GM21619 (cell line): ENCODE measurements around the gene CAPZA1.
"Not testable (repeated sequence)": the region's sequence is repeated elsewhere in the genome, so short reads cannot be mapped to it uniquely, and the experiment has no call there.

ENCODE experiments used
- ATAC-seq: cut with Tn5 transposase; IDR thresholded peaks from one replicate; pipeline ENCODE4 v1.9.1; 2021; ENCODE audit not compliant: unreplicated experiment

The CAPZA1 gene

DNA sequence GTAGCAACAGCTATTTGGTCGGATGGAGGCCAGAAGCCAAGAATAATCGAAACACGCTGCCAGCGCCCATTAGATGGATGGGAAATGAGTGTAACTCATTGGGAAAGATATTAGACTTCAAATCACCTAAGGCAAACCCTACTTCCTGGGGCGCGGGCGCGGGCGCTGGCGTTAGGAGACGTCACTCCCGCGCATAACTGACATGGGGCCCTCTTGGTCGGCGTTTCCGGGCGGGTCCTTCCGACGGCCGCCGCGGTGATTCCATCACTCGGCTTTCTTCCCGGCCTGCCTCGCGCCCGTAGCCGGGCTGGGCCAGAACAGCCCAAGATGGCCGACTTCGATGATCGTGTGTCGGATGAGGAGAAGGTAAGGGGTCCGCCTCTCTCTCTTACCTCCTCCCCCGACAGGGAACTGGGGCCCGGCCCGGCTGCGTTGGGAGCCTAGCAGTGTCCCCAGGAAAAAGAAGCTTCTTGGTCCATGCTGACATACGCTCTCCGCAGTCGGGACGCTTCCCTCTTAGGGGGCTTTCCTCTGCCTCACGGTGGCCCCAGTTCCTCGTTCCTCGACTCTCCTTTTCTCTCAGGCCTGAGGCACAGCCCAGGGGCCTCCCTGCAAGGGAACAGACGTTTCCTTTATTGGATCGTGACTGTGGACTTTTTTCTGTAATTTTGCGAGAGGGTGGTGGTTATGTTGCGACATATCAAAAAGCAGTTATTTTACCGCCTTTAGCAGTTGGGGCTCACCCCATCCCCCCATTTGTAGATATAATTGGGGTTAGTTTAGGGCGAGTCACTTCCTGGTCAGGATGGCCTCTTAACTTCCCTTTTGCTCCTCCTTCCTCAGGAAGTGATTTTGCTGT lies at the start of gene CAPZA1:
Gene CAPZA1, plus strand, starts transcription at position 315 of the 859 bp plus-strand sequence. Its CDS starts 13 bp downstream, at position 328.
- ATAC-seq: peak; percentile 83

DNA sequence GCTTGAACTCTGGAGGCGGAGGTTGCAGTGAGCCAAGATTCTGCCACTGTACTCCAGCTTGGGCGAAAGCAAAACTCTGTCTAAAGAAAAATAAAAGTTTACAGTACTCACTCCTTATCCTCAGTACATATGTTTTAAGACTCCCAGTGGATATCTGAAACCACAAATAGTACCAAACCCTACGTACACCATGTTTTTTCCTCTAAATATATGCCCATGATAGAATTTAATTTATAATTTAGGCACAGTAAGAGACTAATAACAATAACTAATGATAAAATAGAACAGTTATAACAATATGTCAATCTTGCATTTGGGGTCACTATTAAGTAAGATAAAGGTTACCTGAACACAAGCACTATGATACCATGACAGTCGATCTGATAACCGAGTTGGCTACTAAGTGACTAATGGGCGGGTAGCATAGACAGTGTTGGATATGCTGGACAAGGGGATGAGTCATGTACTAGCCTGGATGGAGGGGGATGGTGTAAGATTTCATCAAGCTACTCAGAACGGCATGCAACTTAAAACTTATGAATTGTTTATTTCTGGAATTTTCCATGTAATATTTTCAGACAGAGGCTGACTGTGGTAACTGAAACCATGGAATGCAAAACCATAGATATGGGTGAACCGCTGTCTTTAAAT lies 44.4 kb upstream of the CAPZA1 start:
- no peak for ATAC-seq

DNA sequence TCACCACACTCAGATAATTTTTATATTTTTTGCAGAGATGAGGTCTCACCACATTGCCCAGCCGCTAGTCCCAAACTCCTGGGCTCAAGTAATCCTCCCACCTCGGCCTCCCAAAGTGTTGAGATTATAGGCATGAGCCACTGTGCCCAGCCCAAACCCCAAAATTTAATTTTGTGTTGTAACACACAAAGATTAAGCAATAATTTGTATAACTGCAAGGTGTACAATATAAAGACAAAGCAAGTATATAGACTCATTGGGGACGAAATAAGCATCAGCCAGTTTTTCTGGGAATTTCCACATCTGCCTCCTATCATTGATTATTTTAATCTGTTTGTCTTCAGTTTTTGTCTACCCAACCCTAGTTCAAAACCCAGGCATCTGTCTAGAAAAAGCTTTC lies 43.4 kb upstream of the CAPZA1 start:
- ATAC-seq: no peak

DNA sequence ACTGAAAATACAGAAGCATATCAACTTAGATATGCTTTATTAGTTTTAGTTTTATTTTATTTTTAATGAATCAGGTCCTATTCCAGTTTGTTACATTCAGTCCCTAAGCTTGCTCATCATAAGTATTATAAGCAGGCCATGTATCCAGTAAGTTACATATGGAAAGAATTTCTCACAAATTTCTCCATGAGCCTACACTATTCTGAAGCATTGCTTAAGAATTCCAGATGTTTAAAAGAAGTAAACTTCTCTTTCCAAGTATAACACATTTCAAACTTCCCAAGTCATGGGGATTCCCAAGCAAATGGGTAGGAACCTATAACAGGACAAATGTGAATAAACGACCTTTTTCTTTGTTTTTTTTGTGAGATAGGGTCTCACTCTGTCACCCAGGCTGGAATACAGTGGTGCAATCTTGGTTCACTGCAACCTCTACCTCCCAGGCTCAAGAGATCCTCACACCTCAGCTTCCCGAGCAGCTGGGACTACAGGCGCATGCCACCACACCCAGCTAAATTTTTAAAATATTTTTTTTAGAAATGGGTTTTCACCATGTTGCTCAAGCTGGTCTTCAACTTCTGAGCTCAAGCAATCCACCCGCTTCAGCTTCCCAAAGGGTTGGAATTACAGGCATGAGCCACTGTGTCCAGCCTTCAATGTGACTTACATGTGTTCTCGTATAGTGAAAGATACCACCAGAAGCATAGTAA lies 39.7 kb upstream of the CAPZA1 start:
- no peak for ATAC-seq

DNA sequence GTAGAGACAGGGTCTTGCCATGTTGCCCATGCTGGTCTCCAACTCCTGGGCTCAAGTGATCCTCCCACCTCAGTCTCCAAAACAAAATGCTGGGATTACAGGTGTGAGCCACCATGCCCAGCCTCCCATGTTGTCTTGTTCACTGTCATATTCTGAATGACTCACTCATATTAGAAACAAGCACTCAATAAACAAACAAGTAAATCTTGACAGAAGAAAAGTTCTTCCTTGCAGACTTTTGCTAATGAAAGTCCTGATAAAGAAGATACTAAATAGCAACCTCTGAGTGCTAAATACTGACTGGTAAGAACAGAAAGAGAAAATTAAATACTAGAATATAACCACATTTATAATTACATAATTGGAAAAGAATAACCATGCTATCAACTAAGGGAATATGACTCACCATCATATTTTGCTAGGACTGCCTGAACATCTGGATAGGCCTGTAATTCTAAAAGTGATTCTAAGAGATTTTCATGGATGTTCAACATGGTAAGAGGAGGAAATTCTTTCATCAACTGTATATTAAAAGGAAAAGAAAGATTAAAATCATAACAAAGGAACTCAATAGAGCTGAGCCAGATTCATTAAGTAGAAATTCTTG lies 37.9 kb upstream of the CAPZA1 start:
- ATAC-seq: no peak

DNA sequence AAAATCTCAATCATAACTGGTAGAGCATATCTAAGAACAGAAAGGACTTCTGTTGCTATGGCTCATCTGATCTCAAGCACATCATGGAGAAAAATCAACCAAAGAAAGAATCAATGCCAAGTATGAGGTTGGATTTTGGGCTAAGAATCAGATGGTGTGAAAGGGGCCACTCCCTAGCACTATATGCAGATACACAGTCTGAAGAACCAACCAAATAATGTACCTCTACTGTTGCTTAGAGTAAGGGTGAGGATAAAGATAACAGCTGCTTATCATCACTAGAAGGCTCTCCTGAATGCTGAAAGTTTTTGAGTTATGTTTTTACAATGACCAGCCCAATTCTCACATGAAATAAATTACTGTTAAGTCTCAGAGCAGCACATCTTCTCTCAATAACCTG lies 36.3 kb upstream of the CAPZA1 start:
- ATAC-seq: no peak

DNA sequence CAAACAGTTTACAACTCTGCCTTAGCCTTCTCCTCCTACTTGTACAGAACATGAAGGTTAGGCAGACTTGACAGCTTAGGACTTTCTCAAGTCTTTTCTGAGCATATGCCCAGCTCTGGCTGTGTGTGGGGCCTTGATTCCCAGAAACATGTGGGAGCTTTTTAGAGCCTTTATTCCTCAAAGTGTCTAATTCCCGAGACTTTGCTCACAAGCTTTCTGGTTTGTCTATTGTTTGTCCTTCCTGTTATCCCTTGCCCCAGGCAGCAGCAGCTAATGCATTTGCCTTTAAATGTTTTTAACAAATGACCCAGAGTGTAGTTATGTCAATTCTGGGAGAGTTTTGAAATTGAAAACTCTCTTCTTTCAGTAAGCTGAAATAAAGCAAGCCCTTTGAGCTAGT lies 29.9 kb upstream of the CAPZA1 start:
- ATAC-seq: no peak

DNA sequence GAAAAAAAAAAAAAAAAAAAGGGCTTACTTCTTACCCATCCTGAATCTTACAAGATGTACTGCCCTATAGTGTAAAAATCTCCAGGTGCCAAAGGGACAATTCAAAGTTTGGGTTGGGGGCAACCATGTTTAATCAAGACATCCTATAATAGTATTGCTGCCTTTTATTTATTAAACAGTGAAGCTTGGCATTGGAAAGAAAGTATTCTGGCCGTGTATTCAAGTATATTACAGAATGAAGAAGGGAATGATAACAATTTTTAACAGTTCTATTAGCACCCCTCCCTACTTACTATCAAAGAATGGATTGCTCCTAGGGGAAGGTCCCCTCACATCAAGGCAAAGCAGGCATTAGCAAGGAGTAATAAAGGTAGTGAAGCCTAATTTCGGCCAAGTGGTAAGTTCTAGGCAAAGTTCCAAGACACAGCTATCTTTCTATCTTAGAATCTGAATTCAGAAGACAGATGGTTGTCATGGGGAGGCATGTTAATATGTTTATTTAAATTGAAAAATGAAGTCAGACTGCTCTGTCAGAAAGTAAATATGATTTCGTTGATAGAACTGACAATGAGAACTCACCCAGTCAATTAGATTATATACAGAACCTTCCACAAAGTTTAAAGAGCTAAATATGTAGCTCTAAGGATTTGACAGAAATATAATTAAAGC lies 25.3 kb upstream of the CAPZA1 start:
- no peak for ATAC-seq

DNA sequence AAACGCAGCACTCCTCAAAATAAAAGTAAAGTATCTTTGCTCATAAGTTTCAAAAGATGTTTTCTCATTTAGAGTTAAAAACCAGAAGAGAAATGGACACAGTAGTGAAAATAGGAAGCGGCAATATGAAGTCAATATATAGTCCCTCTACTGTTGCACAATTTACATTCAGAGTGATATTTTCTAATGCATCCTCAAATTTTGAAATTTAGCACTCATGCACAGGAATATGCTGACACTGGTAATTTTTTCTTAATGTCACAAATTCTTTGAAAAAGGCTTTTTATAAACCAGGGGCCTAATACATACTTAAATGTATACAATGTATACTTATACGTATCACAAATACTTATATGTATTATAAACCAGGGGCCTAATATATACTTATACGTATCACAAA lies 20.2 kb upstream of the CAPZA1 start:
- ATAC-seq: no peak

DNA sequence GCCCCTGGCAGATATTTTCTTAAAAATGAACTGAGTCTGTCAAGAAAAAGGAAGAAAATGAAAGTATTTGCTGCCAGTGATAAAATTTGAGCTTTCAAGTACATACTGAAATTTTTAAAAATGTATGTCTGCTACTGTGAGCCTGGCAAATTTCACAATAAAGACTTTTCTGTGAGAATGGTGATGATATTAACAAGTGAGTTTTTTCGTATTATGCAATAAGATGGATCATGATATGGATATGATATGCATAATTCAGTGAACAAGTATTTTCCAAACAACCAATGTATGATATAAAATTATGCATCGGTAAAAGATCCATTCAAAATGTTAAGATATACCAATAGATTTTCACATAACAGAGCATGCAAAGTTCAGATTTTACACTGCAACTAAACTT lies 16.6 kb upstream of the CAPZA1 start:
- no peak for ATAC-seq

DNA sequence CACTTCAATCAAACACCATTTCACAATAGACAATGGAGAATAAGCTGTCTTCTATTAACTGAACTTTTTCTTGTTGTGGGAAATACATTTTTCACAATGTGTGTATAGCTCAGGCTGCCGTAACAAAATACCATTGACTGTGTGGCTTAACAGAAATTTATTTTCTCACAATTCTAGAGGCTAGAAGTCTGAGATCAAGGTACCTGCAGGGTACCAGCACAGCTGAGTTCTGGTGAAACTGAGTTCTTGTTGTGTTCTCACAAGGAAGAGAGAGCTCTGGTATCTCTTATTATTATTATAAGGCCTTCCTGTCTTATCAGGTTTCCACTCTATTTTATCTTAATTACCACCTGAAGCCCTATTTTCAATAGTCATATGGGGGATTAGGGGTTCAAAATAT lies 16.1 kb upstream of the CAPZA1 start:
- ATAC-seq: no peak

DNA sequence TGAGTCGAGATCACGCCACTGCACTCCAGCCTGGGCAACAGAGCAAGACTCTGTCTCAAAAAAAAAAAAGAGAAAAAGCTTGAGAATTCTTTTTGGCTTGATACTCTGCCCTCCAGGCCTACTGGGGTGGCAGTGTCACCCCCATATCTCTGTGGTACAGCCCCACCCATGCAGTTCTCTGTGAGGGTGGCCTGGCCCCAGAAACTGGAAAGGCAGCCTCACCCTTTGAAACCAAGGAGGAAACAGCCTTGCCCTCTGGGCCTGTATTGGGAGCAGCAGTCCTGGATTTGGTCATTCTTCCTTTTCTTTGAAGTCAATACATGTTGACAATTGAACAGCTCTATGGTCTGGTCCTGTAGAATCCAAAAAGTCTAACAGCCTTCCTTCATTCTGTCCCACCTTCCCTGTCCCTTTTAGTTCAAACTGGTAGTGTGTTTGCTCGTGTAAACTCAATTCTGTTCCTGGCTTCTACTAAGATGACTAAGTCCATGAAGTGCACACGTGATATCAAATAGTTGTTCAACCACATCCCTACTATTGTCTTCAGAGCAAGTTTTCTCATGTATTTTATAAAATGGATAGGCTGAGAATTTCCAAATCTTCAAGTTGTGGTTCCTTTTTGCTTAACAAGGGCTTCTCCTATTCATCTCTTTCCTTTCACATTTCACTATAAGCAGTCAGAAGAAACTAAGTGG lies 13.9 kb upstream of the CAPZA1 start:
- no peak for ATAC-seq

DNA sequence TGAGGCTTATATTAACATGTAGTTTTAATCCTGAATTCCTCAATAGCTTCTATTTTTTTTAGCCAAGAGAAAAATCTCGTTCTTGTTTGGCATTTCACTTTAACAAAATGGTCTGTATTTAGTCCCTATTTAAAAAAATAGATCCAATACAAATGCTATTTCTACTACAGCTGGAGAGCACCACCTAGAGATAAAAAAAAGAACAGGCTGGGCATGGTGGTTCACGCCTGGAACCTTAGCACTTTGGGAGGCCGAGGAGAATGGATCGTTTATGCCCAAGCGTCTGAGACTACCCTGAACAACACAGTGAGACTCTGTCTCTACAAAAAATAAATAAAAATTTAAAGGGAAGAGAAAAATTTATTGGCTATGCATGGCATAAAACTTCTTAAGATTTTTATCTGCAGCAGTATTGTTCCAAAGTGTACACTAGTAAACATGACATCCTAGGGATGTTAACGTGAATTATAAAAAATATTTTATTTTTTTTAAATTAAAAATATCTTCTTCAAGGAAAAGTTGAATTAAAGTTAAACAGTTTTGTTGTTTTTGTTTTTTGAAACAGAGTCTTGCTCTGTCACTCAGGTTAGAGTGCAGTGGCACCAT lies 5.1 kb upstream of the CAPZA1 start:
- ATAC-seq: no peak

DNA sequence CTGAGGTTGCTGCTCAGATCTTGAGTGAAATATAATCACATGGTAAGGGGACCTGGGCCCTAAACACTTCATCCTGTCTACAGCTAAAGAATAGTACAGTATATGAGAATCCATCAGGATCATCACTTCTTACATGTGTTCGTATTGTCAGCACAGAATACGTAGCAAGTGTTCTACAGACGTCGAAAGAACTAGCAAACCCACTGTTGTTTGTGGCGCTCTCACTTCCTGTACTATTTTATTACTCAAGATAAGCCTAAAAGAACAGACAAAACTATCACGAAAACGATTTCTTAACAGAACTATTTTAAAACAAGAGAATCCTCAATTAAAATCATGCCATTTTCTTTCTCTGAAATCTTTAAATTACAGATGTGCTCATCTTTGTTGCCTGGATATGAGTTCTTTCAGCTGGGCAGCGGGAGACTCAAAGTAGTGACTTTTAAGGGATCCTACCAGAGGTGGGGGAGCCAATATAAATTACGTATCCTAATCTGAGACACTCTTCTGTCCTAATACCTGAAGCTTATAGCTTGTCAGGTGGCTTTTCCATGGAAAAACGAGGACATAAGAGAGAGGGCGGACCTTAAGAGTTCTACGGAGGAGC lies 1.4 kb upstream of the CAPZA1 start:
- ATAC-seq: no peak

DNA sequence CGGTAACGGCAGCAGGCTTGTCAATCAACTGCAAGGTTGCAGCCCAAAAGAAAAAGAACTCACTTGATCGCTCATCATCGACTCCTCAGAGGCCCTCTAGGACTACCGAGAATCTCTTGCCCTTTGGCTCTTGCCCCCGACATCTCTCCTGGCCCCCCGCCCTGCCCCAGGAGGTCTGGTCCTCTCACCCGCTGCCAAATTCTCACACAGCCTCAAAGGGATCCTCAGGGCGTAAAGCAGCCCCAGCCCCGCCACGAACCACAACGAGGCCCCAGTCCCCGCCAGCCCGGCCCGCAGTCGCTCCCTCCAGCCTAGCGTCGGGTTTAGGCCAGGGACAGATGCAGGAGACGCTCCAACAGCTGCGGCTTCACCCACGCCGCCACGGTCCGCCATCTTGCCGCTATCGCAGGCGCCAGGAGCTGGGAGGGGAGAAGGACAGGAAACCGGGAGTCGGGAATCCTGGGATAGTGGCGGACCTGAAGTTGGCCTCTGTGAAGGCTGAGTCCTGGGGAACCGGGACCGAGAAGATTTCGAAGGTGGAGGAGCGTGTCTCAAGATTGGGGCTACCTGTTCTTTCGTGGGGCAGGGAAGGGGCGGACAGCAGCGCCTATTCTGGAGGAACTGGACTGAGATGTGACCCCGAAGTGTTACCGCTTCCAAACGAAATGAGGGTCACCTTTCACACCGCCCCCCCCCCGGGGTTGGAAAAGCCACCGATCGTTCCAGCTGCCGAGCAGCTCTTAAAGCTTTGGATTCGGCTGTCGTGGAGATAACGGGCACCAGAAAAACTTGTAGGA lies 713 bp upstream of the CAPZA1 start, which contains the start of gene ST7L:
Gene ST7L, minus strand, starts transcription at position 421 of the 797 bp plus-strand sequence. Its CDS starts 28 bp downstream, at position 393.
- ATAC-seq: no peak

DNA sequence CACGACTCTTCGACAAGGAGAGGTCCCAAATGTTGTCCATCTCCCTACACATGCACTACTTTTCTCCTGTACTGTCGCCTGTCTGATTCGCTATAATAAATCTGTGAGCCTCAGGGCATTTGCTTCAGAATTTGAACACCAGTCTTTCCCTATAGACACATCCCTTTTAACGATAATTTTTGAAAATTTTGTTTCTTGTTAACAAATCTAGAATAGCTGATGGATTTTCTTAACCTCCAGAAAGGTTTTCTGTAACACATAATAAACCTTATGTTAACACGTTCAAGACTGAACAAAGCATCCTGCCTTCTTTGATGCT lies 704 bp downstream of the CAPZA1 start:
- ATAC-seq: no peak

DNA sequence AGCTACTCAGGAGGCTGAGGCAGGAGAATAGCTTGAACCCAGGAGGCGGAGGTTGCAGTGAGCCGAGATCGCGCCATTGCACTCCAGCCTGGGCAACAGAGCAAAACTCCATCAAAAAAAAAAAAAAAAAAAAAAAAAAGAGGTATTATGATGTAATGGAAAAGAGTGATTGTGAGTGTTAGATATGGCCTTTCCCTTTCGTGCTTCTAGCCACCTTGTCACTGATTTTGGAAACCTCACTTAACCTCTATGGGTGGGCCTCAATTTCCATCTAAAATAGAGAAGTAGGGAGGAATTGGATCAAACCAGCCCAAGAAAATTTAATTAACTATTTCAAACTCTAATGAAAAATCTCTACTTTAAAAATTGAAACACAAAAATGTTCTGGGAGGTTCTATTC lies 4.9 kb downstream of the CAPZA1 start:
- not testable (repeated sequence) for ATAC-seq

DNA sequence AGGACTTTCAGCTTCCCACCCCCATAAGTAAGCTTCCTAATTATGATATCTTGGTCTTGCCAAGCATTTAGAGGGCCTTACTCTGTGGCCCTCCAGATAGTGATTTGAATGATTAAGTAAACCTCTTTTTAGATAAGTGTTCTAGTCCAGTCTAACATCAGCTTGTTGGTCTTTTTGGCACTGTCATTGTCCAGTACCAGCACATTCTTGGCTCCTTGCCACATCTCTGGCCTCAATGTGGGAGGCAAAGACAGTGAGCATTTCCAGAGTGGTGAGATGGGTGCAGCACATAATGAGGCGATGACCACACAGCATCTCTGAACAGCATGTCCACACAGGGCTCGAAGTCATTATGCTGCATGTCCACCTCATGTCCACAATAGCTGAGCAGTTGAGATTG lies 6.1 kb downstream of the CAPZA1 start:
- ATAC-seq: no peak

DNA sequence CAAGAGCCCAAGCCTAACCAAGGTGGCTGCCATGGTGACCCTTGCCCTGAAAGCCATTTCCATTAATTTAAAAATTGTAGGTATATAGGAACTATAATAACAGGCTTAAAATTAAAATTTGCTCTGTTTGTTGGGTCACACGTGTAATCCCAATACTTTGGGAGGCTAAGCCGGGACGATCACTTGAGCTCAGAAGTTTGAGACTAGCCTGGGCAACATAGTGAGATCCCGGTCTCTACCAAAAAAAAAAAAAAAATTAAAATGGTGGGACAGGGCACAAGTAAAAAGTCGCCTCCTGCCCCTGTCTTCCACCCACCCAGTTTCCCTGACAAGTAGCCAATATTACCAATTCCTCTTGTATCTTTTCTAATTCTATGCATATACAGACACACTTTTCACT lies 6.6 kb downstream of the CAPZA1 start:
- ATAC-seq: no peak
